GM12865 (cell line): Measurements from ENCODE around the gene OSER1.

Source experiments
- DNase-seq: peaks from one replicate; pipeline ENCODE4 v3.0.0; 2010; ENCODE audit warnings: low read depth
- H3K4me3 ChIP-seq: 2 replicates; pipeline ENCODE4 v1.5.1; 2011; ENCODE audit warnings: mild to moderate bottlenecking, low read depth, low read length, control low read depth
- CTCF ChIP-seq: IDR thresholded peaks from 2 replicates; pipeline ENCODE4 v1.5.1; 2011; ENCODE audit warnings: low read length, control low read depth, low read depth, inconsistent platforms; ENCODE audit not compliant: insufficient read depth; ENCODE audit errors: missing control alignments

The OSER1 gene

GRCh38 chr20:44159711-44160110 is 50.9 kb downstream of the OSER1 start:
- no peak for TF ChIP-seq CTCF
- DNase-seq: no peak

GRCh38 chr20:44159125-44159524 is 51.4 kb downstream of the OSER1 start:
- TF ChIP-seq CTCF: no peak
- no peak overlapping the region for H3K4me3 ChIP-seq
- DNase-seq: no peak

More at GRCh38 chr20:44159711-44160110, 50.9 kb downstream of the OSER1 start:
- no peak overlapping the region for H3K4me3 ChIP-seq

- no peak overlapping the region for H3K4me3 ChIP-seq
- no peak for TF ChIP-seq CTCF
- DNase-seq: no peak
Measured at GRCh38 chr20:44157061-44157460, 53.5 kb downstream of the OSER1 start.

GRCh38 chr20:44154521-44155001 is 56.0 kb downstream of the OSER1 start:
- no peak overlapping the region for H3K4me3 ChIP-seq
- no peak for DNase-seq
- TF ChIP-seq CTCF: no peak

GRCh38 chr20:44153636-44154043 is 56.9 kb downstream of the OSER1 start:
- DNase-seq: no peak
- TF ChIP-seq CTCF: no peak
- no peak overlapping the region for H3K4me3 ChIP-seq

GRCh38 chr20:44151621-44152416 is 58.8 kb downstream of the OSER1 start:
- no peak for DNase-seq
- TF ChIP-seq CTCF: no peak
- no peak overlapping the region for H3K4me3 ChIP-seq

GRCh38 chr20:44146272-44146671 is 64.3 kb downstream of the OSER1 start:
- no peak for DNase-seq
- no peak for TF ChIP-seq CTCF
- H3K4me3 ChIP-seq: no peak overlapping the region
